Activated CD4-positive, CD25-positive, alpha-beta regulatory T cell (primary cell): ENCODE results near the gene PRR33.

Experiments used
- DNase-seq, 4 experiments: peaks; one replicate each; lab custom pipeline; 2025; lab: John Stamatoyannopoulos, UW

The PRR33 gene

GRCh38 chr11:1862588-1863351 is 28.9 kb downstream of the PRR33 start:
- no peak for DNase-seq

- DNase-seq: no peak
Measured at GRCh38 chr11:1861435-1862411, 30.0 kb downstream of the PRR33 start.

GRCh38 chr11:1860108-1860507 is 31.6 kb downstream of the PRR33 start:
- no peak for DNase-seq

GRCh38 chr11:1859004-1859403 is 32.7 kb downstream of the PRR33 start:
- no peak for DNase-seq

- DNase-seq: no peak
Measured at GRCh38 chr11:1858576-1858975, 33.1 kb downstream of the PRR33 start.

GRCh38 chr11:1858154-1858553 is 33.5 kb downstream of the PRR33 start:
- DNase-seq: no peak

- DNase-seq: no peak
Measured at GRCh38 chr11:1857064-1857463, 34.6 kb downstream of the PRR33 start.

DNA sequence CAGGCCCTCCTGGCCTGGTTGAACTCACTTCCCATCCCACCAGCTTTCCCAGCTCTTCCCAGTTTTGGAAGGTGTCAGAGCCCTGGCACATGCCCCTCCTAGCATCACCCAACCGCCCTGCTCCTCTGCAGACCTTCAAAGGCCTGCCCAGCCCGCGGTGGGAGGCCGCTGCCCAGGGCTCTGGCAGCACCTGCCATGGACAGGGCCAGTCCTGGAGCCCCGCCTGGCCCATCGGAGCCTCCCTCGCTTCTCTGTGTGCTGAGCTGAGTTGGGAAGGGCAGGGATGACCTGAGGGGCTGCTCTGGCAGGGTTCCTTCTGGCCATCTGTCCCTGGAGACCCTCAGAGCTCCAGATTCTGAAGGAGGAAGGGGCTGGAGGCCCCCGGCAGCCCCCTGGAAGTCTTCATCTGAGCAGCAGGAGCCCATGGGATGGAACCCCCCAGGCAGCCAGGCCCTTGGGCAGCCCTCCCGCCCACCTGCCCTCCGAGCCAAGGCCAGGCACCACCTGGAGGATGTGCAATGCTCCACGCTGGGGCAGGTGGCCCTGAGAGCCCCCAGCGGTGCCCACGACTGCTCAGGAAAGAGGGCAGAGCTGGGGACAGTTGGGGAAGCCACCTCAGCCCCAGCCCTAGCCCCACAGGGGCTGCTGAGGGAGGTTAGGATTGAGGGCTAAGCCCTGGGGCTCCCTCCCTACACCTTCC is 35.2 kb downstream of the PRR33 start:
- no peak for DNase-seq

DNA sequence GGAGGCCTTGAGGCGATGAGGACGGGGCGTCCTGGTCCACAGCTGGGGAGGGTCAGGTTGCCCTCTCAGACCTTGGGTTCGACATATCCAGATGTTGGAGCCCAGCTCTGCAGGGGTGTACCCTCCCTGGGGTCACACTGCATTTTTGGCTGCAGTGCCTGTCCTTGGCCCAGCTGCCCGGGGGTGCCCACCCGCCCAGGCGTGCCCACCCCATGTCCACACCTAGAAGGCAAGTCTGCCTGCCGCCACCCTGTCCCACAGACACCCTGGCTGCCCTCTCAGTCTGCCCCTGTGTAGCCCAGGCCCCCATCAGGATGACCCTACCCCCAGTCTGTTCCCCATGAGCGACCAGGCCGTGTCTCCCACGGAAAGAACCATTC is 35.8 kb downstream of the PRR33 start:
- no peak for DNase-seq

- peak in 1 of 4 experiments; percentile 44 for DNase-seq
Measured at GRCh38 chr11:1854949-1855885, 36.5 kb downstream of the PRR33 start.

- no peak for DNase-seq
Measured at GRCh38 chr11:1854132-1854948, 37.4 kb downstream of the PRR33 start.

DNA sequence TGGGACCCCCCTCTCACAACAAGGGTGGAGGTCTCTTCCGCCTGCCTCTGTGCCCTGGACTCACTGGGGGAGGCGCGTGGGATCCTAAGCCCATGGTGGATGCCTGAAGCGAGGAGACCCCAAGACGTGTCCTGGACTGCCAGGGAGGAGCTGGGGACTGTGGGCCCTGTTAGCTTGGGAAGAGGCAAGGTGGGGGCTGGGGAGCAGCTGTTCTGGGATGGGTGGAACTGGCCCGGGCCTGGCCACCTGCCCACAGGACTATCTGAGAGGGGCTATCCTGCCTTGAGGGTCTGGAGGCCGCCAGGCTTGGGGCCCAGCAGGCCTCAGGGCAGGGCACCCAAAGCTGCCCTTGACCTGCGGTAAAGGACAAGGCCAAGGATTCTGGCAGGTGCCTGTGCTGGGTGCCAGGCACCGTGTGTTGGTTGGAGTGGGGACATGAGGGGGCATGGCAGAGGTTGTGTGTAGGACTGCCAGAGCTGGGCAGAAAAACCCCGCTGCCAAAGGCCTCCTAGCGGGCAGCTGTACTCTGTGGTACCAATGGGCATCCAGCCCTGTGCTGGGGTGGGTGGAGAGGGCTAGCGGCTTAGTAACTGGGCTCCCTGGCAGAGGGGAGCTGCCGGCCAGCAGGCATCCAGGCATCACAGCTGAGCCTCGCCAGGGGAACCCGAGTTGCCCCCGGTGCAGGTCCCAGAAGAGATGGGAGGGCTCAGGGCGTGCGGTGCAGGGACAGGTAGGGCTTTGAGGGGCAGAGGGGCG is 38.1 kb downstream of the PRR33 start:
- no peak for DNase-seq

GRCh38 chr11:1852877-1853276 is 38.8 kb downstream of the PRR33 start, which contains the start of gene LSP1:
LSP1 (plus strand) TSS chr11:1853084; CDS start chr11:1853145, 61 bp downstream.
- peak; percentile 52 to 67 (median 59) for DNase-seq

DNA sequence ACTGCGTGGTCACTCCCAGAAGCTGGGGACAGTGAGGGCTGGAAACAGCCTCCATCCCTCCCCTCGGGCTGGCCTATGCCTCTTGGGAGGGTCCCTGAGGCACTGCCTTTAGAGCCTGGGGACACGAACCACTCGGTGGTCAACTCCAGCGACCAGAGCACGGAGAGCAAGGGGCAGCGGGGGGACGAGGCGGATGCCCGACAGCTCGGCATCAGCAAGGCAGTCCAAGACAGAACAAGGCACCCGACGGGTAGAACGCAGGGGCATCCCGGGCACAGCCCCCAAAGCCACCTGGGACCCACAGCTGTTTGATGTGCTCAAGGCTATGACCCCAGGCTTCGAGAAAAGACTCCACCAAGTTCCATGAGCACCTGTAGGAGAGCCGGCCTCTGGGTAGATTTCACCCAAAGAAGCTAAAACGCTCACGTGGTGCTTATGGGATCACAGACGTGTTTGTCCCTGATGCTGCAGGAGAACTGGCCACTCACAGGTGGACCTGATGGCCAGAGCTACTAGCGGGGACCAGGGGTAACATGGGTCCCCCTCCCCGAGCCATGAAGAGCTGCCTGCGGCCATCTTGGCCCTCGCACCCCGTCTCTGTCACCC is 39.3 kb downstream of the PRR33 start:
- no peak for DNase-seq

GRCh38 chr11:1851468-1852180 is 40.1 kb downstream of the PRR33 start:
- DNase-seq: no peak

GRCh38 chr11:1848640-1849430 is 42.9 kb downstream of the PRR33 start:
- DNase-seq: no peak

GRCh38 chr11:1847926-1848639 is 43.6 kb downstream of the PRR33 start:
- no peak for DNase-seq
